ENCODE measurements around the gene LMO3.

GRCh38 chr12:16594797-16595196 is 11.2 kb downstream of the LMO3 start:
- TF ChIP-seq GATA2 (IDR thresholded peaks at IDR 0.05; ENCODE audit: low read depth, low read length) (no peak), GATA3 (IDR thresholded peaks at IDR 0.05; ENCODE audit: low read depth, low read length) (no peak)

All from SH-SY5Y (cell line).